Measurements from ENCODE around the gene PTPN13.

The PTPN13 gene

GRCh38 chr4:86730310-86730709 lies 136.2 kb downstream of the PTPN13 start:
- DNase-seq, result no peak

- DNase-seq, result no peak
Measured at GRCh38 chr4:86737244-86737643, 143.1 kb downstream of the PTPN13 start.

GRCh38 chr4:86741846-86742245 lies 147.7 kb downstream of the PTPN13 start:
- no peak for DNase-seq

- DNase-seq, result no peak
Measured at GRCh38 chr4:86744570-86744969, 150.5 kb downstream of the PTPN13 start.

- no peak for DNase-seq
Measured at GRCh38 chr4:86749121-86749520, 155.0 kb downstream of the PTPN13 start.

- DNase-seq, result no peak
Measured at GRCh38 chr4:86755388-86755787, 161.3 kb downstream of the PTPN13 start.

GRCh38 chr4:86757468-86757867 lies 163.4 kb downstream of the PTPN13 start:
- no peak for DNase-seq

GRCh38 chr4:86759298-86759697 lies 165.2 kb downstream of the PTPN13 start:
- DNase-seq, result no peak

GRCh38 chr4:86762649-86763048 lies 168.5 kb downstream of the PTPN13 start:
- DNase-seq, result no peak

GRCh38 chr4:86769794-86770193 lies 175.7 kb downstream of the PTPN13 start:
- no peak for DNase-seq

GRCh38 chr4:86771141-86771540 lies 177.0 kb downstream of the PTPN13 start:
- DNase-seq, result no peak

GRCh38 chr4:86775061-86775460 lies 180.9 kb downstream of the PTPN13 start:
- no peak for DNase-seq

- DNase-seq, result no peak
Measured at GRCh38 chr4:86778175-86778574, 184.1 kb downstream of the PTPN13 start.

GRCh38 chr4:86788826-86789225 lies 194.7 kb downstream of the PTPN13 start:
- DNase-seq, result peak; percentile 2

GRCh38 chr4:86791126-86791525 lies 197.0 kb downstream of the PTPN13 start:
- no peak for DNase-seq

GRCh38 chr4:86809809-86810208 lies 215.7 kb downstream of the PTPN13 start:
- no peak for DNase-seq

GRCh38 chr4:86810847-86811246 lies 216.7 kb downstream of the PTPN13 start:
- peak; percentile 29 for DNase-seq

GRCh38 chr4:86815653-86816052 lies 221.5 kb downstream of the PTPN13 start:
- DNase-seq, result no peak

GRCh38 chr4:86816501-86817273 lies 222.6 kb downstream of the PTPN13 start:
- peak; percentile 77 for DNase-seq

GRCh38 chr4:86818211-86818610 lies 224.1 kb downstream of the PTPN13 start:
- DNase-seq, result peak; percentile 70

GRCh38 chr4:86818841-86819240 lies 224.7 kb downstream of the PTPN13 start:
- no peak for DNase-seq

GRCh38 chr4:86819561-86819960 lies 225.4 kb downstream of the PTPN13 start:
- no peak for DNase-seq

GRCh38 chr4:86821151-86821550 lies 227.0 kb downstream of the PTPN13 start:
- no peak for DNase-seq

GRCh38 chr4:86822136-86822535 lies 228.0 kb downstream of the PTPN13 start:
- DNase-seq, result peak; percentile 17

- no peak for DNase-seq
Measured at GRCh38 chr4:86825511-86825910, 231.4 kb downstream of the PTPN13 start.
